GM10266 (cell line): ENCODE measurements around the gene SPARCL1.

Experiments
- DNase-seq: peaks from one replicate; pipeline ENCODE4 v3.0.0; 2012; ENCODE audit errors: extremely low spot score
- CTCF ChIP-seq: IDR thresholded peaks from 2 replicates; pipeline ENCODE4 v1.5.1; 2012; ENCODE audit warnings: mild to moderate bottlenecking, low read depth; ENCODE audit not compliant: control insufficient read depth, insufficient read depth; ENCODE audit errors: missing control alignments

The SPARCL1 gene

GRCh38 chr4:87547016-87547708 is 18.0 kb upstream of the SPARCL1 start:
- DNase-seq = no peak
- TF ChIP-seq CTCF = no peak

GRCh38 chr4:87545052-87545451 is 15.9 kb upstream of the SPARCL1 start:
- DNase-seq = no peak
- no peak for TF ChIP-seq CTCF

- no peak for TF ChIP-seq CTCF
- no peak for DNase-seq
These were observed 14.8 kb upstream of the SPARCL1 start for GRCh38 chr4:87543835-87544461.

GRCh38 chr4:87542734-87543312 is 13.6 kb upstream of the SPARCL1 start:
- TF ChIP-seq CTCF = no peak
- no peak for DNase-seq

GRCh38 chr4:87541956-87542709 is 13.0 kb upstream of the SPARCL1 start:
- TF ChIP-seq CTCF = no peak

GRCh38 chr4:87541521-87541920 is 12.3 kb upstream of the SPARCL1 start:
- DNase-seq = no peak
- no peak for TF ChIP-seq CTCF

More at GRCh38 chr4:87541956-87542709, 13.0 kb upstream of the SPARCL1 start:
- no peak for DNase-seq
